Activated T-cell treated with anti-CD3 and anti-CD28 coated beads for 4 hours (primary cell): ENCODE data around the gene DNAH2.

Experiments
- DNase-seq: peaks from one replicate; pipeline ENCODE4 v3.0.0-alpha.2; 2020

The DNAH2 gene

DNA sequence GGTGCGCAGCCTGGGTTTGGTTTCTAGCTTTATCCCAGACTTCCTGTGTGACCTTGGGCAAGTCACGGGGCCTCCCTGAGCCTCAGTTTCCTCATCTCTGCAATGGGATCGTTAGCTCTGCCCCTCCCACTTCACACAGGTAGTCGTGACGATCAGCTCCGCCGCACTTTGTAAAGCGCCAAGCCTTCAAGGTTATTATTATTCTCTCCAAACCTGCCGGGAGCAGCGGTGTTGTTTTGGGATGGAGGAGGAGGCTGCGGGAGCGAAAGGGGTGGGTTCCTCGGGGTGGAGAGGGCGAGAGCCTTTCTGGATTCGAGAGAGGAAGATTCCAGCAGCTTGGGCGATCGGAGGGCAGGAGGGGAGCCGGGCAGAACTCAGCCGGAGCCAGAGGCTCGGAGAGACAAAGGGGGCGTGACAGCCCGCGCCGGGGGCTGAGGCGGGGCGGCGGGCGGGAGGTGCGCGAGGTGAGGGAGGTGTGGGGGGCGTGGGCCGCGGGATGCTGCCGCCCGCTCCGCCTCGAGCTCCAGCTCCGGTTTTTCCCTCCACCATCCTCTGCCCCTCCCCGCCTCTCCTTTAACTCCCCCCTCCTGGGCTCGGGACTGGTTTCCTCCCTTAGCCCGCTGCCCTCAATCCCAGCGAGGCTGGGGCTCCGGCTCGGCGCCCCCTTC, 12.8 kb upstream of the DNAH2 start, which contains the start of gene EFNB3:
EFNB3 (plus strand) TSS at position 602 of the 668 bp plus-strand sequence. CDS start 397 bp downstream, outside the sequence.
- no peak for DNase-seq

DNA sequence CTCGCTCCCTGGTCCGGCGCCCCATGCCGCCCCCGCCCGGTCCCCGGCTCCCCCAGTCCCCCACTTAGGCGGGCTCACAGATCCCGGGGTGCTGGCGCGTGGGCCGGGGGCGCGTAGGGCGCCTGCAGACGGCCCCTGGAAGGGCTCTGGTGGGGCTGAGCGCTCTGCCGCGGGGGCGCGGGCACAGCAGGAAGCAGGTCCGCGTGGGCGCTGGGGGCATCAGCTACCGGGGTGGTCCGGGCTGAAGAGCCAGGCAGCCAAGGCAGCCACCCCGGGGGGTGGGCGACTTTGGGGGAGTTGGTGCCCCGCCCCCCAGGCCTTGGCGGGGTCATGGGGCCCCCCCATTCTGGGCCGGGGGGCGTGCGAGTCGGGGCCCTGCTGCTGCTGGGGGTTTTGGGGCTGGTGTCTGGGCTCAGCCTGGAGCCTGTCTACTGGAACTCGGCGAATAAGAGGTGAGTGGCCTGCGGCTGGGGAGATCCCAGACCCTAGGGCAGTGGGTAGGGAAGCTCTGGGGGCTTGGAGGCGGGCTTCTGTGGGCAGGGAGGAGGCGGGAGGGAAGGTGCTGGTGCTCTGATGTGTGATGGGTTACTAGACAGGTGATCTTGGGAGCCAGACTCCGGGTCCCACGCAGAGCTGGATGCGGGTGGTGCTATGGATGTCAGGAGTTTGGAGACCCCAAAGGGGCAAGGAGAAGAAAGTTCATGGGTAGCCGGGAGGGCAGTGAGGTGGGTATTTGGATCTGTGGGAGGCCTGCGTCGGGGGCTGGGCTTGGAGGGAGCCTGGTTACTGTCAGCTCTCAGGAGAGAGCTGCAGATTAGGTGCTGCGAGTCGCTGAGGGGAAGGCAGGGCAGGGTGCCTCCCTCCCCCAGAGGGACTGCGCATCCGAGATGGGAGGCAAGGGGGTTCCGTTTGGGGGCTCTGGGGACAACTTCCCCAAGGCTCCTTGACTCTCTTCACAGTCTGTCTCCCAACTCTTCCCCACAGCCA, 12.0 kb upstream of the DNAH2 start:
- DNase-seq: no peak

DNA sequence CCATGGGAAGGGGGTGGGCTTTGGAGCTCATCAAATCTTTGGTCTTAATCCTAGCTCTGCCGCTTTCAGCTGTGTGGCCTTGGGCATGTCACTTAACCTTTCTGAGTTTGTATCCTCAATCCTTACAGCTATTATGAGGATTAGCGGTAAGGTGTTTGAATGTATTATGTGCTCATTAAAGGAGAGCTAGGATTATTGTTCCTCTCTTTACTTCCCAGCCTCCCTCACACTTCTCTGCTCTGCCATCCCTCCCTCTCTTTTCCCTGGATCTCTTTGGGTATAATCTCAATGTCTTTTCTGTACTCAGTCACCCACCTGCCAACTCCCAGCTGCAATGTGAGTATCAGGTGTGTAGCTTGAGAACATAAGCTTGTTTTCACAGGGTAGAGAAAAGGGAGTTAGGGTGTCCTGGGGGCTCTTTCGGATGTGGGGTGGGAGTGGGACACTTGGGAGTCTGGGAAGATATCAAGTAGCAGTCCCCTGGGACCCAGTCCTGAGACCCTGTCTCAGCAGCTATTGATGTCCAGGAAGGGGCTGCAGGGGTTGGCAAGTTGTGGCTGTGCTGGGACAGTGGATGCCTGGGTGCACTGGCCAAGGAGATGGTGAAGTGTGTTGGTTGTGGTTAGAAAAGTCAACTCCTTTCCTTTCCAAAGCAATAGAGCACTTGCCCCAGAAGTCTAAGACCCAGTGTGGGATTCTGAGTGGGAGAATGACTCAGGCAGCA, 10.8 kb upstream of the DNAH2 start:
- DNase-seq: no peak

DNA sequence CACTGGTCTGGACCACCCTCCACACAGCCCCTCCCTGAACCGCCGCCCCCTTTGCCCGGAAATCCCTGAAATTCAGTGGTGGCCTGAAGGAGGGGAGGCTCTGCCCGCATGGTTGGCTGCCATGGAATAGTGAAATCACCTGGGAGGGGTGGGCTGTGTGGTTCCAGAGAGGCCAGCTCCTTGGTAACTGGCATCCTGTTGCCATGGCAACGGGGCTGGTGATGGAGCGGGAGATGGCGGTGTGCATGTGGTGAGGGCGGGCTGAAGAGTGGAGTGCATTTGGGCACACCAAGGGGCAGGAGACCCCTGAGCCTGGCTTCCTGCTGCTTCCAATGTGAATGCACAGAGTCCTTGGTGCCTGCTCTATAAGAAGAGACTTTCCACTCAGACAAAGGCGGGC, 10.1 kb upstream of the DNAH2 start:
- DNase-seq: no peak

DNA sequence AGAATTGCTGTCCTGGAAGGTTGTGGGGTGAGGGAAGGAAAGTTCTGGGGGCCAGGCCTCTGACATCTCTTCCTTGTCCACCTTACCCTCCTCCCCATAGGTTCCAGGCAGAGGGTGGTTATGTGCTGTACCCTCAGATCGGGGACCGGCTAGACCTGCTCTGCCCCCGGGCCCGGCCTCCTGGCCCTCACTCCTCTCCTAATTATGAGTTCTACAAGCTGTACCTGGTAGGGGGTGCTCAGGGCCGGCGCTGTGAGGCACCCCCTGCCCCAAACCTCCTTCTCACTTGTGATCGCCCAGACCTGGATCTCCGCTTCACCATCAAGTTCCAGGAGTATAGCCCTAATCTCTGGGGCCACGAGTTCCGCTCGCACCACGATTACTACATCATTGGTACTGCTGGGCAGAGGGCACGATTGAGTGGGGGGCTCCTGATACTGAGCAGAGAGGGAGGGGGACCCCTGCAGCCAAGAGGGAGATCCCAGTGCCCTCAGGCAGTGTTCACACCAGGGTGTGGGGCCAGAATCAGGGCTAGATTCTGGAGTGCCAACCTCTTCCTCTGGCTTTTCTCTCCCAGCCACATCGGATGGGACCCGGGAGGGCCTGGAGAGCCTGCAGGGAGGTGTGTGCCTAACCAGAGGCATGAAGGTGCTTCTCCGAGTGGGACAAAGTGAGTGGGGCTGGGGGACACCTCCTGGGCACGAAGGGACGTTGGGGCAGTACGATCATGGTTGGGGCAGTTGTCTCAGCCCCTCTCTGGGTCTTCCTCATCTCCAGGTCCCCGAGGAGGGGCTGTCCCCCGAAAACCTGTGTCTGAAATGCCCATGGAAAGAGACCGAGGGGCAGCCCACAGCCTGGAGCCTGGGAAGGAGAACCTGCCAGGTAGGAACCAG, 9.4 kb upstream of the DNAH2 start:
- no peak for DNase-seq

DNA sequence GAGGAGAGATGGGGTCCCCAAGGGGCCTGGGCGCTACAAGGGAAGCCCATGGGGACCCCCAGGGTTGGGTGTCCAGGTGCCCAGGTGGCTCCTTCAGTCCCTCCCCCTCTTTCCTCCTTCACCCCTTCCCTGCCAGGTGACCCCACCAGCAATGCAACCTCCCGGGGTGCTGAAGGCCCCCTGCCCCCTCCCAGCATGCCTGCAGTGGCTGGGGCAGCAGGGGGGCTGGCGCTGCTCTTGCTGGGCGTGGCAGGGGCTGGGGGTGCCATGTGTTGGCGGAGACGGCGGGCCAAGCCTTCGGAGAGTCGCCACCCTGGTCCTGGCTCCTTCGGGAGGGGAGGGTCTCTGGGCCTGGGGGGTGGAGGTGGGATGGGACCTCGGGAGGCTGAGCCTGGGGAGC, 8.5 kb upstream of the DNAH2 start:
- DNase-seq: no peak

DNA sequence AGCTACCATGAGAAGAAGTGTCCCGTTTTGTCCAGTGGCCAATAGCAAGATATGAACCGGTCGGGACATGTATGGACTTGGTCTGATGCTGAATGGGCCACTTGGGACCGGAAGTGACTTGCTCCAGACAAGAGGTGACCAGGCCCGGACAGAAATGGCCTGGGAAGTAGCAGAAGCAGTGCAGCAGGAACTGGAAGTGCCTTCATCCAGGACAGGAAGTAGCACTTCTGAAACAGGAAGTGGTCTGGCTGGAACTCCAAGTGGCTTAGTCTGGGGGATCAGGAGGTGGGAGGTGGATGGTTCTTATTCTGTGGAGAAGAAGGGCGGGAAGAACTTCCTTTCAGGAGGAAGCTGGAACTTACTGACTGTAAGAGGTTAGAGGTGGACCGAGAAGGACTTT, 7.2 kb upstream of the DNAH2 start:
- DNase-seq: no peak

DNA sequence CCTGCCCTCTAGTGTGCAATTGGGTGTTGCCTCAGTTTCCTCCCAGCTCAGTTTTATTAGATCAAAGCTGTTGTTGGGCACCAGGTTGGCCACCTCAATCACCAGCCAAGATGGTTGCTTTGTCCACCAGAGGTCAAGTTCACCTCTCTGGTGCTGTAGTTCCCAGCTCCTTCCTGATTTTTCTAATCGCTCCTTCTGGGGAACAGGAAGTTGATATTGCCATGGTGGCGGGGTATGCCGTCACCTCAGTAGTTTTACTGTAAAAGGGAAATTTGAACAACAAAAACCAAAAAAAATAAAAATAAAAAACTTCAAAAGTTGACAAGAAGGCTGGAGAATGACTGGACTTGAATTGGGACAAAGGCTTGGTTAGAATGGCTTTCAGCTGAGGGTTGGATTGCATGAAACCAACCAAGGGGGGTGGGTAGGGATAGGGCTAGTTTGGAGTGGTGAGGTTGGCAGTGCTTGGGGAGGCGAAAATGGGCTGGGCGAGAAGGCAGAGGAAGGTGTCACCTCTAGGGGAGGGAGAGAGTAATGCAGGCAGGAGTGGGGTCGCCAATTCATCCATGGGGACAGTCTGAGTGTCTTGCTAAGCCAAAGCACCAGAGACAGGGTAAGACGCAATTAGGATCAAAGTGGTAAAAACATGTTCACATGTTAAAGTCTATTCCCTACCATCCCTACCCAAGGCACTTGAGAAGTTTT, 6.3 kb upstream of the DNAH2 start:
- DNase-seq: no peak

DNA sequence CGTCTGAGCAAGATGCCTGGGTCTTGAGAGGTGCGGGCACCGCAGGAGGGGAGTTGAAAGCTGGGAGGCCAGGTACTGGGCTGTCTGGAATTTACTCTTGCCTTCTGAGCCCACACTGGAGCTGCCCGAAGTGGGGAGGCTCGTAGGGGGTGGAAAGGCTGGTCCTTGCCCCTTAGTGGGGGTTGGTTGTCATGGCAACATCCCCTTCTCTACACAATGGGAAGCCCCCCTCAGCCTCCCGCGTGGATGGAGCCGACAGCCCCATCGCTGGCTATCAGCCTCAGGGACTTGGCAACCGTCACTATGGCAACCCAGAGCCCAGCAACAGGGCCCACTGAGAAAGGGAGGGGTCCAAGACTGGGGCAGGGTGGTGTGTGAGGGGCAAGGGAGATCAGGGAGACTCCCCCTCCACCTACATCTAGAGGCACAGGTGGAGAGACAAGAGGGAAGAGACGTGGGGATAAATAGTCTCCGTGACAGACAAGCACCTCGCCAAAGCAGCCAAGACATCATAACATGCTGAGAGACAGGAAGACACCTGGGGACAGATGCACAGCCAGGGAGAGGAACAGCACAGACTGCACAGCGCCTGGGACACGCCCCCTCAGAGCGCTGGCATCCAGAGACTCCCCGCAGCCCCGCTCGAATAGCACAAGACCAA, 5.3 kb upstream of the DNAH2 start:
- DNase-seq: no peak

DNA sequence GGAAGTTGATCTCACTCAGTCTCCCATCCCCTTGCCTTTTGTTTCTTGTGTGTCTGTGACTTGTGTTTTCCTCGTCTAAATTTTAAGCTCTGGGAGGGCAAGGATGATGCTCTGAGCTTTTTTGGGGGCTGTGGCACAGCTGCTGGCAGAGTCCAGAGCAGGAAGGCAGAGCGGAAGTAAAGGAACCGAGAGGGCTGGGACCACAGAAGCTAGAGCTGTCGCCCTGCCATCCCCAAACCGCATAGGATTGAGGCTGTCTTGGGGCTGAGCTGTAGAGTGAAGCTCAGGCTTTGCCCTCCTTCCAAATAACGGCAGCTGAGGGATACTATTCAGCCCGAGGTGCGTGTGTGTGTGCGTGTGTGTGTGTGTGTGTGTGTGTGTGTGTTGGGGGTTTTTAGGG, 3.8 kb upstream of the DNAH2 start:
- no peak for DNase-seq

DNA sequence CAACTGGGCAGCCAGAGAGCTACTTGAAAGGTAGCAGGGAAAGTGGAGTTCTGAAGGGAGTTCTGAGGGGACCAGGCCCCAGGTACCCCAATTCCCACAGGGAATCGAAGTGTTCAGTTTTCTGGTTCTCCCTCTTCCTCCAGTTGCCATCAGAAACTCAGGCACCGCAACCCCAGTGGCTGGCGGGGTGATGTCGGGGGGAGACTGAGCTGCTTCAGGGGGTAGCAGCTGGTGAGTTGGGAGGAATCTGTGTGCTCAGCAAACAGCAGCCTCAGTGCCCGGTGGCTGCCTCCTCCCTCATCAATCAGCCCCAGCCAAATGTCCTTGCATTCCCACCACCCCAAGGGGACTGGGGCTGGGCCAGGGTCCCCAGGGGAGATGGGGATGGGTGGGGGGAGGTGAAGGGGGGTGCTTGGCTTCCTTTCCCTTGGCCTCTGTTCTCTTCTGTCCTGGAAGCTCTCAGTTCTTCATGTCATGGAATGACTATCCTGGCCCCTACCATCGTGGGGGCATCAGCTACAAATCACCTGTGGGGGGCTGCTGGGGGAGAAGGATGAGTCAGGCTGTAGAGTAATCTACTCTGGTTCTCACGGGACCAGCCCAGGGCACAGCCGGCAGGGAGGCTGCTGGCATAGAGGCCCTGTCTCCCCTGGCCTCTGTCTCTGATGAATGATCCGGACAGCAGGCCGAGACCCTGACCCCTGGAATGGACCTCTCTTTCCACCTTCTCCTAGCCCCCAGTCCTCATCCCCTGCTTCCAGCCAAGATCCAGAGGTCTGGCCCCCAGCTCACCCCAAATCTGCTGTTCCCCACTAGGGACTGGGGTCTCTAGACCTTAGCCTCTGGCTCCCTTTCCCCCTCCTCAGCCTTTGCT, 2.6 kb upstream of the DNAH2 start:
- no peak for DNase-seq

DNA sequence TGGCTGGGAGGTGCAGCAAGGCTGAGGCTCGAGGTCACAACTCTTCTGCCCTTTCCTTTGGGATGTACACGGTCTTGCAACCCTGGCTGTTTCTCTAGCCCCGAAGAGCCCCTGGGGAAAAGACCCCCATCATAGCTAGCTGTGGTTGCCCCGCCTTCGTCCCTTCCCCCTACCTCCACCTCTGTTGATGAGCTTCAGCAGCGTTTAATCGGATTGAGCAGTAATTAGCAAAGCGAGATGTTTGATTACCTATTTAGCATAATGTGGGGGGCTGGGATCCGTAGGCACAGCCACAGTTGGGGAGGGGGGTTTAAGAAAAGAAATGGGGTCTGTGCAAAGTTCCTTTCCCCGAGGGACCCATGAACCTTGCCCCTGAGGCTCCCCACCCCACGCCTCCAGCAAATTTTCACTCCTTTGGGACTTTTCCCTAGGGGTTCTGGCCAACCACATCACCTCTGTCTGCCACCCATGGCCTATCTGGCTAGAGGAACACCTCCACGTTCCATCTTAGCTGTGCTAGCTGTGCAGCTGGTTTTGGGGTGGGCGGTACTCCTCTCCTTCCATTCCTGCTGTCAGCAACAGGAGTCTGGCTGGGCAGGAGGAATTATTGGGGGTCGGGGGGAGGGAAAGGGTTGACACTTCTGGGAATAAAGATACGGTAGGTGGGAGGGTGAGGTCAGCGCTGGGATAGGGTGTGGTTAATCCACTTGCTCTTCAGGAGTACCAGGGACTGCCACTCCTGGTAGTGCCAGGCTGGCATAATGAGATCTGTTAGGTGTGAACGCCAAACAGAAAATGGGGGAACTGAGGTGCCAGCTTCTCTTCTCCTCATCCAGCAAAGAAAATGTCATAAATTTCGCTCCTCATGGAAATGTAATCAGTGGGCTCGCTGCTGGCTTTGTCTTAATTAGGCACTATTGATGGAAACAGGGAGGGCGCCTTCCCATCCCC, 1.3 kb upstream of the DNAH2 start:
- no peak for DNase-seq

DNA sequence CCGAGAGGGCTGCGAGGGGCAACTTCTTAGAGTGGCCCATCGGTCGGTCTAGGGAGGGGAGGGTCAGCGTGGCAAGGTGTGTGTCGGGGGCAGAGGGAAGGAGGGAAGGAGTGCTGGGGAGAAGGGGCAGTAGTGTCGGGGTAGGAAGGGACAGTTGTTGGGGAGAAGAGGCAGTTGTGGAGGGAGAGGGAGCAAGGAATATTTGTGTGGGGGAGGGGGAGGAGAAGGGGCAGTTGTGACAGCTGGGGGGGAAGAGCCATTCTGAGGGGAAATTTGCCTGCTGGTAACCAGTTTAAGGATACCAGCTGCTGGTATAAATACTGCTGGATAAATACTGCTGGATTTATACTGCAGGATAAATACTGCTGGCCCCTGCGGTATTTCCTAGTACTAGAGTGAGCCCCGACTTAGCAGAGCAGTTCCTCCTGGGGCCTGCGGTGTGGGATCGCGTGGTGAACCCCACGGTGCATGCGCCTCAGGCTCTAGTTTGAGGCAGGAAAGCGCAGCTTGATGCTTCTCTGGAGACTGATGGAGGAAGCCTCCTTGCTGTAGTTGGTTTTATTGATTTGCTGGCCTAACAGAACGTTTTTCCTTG, 309 bp downstream of the DNAH2 start:
- no peak for DNase-seq

DNA sequence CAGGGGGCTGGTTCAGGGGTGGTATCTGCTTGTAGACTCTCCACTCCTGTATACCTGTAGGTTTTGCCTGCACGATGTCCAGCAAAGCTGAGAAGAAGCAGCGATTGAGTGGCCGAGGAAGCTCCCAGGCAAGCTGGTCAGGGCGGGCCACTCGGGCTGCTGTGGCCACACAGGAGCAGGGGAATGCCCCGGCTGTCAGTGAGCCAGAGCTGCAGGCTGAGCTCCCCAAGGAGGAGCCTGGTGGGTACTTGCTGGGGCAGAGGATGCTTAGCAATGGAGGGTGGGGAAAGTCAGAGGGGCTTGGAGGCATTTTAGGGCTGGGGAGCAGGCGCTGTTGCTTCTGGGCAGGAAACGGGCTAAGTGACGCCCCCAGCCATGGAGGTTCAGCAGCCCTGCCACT, 2.1 kb downstream of the DNAH2 start:
- no peak for DNase-seq

DNA sequence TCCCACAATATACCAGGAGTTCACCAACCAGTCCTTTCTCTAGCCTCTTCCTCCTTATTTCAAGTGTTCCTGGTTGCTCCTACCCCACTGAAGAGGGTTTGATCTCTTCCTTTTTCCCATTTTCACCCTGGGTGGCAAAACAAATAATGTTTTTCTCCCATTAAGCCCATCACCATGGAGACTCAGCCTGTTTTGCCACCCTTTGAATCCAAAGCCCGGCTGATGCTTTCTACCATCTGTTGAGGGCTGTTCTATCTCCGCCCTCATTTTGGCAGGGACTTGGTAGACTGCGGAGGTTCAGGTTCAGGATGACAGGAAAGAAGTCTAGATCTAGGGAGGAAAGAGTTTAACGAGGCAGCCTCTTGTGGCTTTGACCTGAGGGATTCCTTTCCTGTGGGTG, 2.6 kb downstream of the DNAH2 start:
- no peak for DNase-seq

DNA sequence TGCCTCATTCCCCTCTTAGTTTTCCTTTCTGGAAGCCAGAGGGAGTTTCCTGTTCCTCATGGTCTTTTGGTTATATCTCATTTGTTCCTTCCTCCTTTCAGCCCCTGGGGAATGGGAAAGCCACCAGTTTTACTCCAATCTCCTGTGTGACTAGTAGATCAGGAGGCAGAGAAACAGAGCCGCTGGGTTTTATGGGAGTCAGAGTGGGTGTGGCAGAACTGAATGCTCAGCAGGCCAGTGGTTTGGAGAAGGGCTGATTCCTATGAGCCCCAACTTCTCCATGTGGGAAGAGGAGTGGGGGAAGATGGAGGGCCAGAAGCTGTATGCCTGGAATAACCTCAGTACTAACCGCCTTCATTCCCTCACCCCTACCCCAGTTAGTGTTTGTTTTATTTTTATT, 4.1 kb downstream of the DNAH2 start:
- DNase-seq: no peak

DNA sequence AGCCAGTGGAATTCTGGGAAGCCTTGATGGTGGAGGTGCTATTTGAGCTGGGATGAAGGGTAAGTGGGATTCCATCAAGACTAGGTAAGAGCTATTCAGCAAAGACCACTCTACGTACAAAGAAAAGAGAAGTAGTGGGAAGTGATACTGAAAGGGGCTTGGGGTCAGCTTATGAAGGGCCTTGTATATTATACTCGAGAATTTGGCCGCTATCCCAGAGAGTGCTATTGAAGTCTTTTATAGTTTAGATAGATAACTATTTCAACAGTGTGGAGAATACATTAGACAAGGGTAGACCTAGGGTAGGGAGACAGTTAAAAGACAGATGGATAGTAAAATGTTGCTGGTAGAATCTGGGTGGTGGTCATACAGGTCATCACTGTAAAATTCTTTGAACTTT, 10.3 kb downstream of the DNAH2 start:
- no peak for DNase-seq

DNA sequence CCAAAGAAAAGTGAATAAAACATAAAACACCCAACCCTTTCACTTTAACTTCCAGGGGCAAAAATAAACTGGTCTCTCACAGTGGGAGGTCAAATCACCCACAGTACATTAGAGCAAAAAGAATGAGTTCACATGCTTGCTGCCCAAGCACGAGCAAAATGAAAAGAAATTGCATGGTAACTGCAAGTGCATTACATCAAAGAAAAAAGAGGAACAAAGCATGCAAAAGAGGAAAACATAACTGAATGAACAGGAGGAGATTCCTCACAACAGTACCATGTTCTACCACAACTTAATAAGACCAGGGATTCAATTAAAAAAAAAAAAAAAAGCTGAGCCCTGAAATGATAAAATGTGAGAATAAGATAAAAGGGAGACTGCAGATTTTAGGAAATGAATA, 12.3 kb downstream of the DNAH2 start:
- no peak for DNase-seq
